KOPT-K1 (cell line): ENCODE data around the gene COX15.
"Not testable (repeated sequence)": the region's sequence is repeated elsewhere in the genome, so short reads cannot be mapped to it uniquely, and the experiment has no call there.

Source experiments
- H3K27ac ChIP-seq: fragments of 200-600 bp; sonication (generic); 2 replicates; pipeline ENCODE4 v1.5.1; 2016; ENCODE audit warnings: antibody characterized with exemption, mild to moderate bottlenecking, low read depth, low read length; ENCODE audit not compliant: poor library complexity, severe bottlenecking
- H3K36me3 ChIP-seq: fragments of 200-600 bp; sonication (generic); 2 replicates; pipeline ENCODE4 v1.5.1; 2017; ENCODE audit warnings: antibody characterized with exemption, mild to moderate bottlenecking, low read length, moderate library complexity; ENCODE audit not compliant: insufficient read depth
- H3K9me3 ChIP-seq: fragments of 200-600 bp; sonication (generic); 2 replicates; pipeline ENCODE4 v1.5.1; 2017; ENCODE audit warnings: antibody characterized with exemption, low read length, mild to moderate bottlenecking; ENCODE audit not compliant: insufficient read depth, poor library complexity, severe bottlenecking

The COX15 gene

GRCh38 chr10:99754670-99755069 lies 22.7 kb upstream of the COX15 start:
- peaks cover 98% of the 10 kb centered on the region for H3K36me3 ChIP-seq
- no peak overlapping the region for H3K27ac ChIP-seq
- no peaks in the 10 kb centered on the region for H3K9me3 ChIP-seq

DNA sequence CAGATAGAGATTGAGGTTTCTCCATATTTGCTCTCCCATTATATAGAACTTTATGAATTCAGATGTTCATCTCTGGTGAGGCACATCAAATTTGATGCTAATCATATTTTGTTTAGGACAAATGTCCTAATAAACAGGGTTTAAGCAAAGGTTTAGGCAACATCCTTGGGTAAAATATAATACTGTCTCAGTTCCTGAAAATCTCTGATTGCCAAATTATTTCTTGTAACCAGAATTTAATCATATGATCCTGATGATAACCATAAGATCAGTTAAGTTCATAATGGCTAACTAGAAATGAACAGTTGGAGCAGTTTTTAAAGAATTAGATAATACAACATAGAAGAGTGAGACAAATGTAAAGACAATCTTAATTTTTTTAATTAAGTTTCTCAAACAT lies 18.7 kb upstream of the COX15 start:
- Histone ChIP-seq H3K27ac (no peak overlapping the region), H3K9me3 (no peaks in the 10 kb centered on the region), H3K36me3 (peaks cover 96% of the 10 kb centered on the region)

DNA sequence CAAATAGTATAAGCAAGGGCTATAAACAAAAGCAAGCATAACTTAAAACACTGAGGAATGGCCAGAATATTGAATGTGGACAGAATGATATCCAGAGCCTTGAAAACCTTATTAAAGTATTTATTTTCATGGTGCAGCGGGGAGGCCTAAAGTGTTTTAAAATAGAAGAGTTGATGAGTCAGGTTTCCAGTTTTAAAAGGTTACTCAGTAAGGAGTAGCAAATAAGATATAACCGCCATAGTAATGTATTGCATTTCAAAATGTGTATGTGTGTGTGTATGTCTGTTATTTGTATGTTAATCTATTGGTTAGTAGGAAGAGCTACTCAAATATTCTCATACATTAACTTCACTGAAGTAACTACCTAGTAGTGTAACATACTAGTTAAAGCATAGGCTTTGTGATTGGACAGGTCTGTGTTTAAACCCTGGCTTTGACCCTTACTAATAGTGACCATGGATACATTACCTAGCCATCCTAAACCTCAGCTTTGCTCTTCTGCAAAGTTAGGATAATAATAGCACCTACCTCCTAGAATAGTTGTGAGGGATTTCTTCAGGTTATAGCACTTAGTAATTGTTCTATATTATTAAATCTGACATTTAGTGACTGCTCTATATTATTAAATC lies 17.0 kb upstream of the COX15 start:
- Histone ChIP-seq H3K36me3 (peaks cover 96% of the 10 kb centered on the region), H3K27ac (no peak overlapping the region), H3K9me3 (no peaks in the 10 kb centered on the region)

DNA sequence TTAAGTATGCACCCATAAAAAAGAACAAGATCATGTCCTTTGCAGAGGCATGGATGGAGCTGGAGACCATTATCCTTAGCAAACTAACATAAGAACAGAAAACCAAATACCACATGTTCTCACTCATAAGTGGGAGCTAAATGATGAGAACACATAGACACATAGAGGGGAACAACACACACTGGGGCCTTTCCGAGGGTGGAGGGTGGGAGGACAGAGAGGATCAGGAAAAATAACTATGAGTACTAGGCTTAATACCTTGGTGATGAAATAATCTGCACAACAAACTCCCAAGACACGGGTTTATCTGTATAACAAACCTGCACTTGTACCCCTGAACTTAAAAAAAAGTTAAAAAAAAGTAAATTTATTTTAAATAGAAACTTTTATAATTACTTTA lies 14.2 kb upstream of the COX15 start:
- H3K27ac ChIP-seq, H3K9me3 ChIP-seq: not testable (repeated sequence)
- peaks cover 98% of the 10 kb centered on the region for H3K36me3 ChIP-seq

GRCh38 chr10:99743841-99744240 lies 11.9 kb upstream of the COX15 start:
- Histone ChIP-seq H3K36me3 (peaks cover 98% of the 10 kb centered on the region), H3K9me3 (peaks cover 28% of the 10 kb centered on the region), H3K27ac (no peak overlapping the region)

GRCh38 chr10:99742701-99743100 lies 10.8 kb upstream of the COX15 start:
- H3K9me3 ChIP-seq = peaks cover 28% of the 10 kb centered on the region
- peaks cover 98% of the 10 kb centered on the region for H3K36me3 ChIP-seq
- H3K27ac ChIP-seq = no peak overlapping the region

DNA sequence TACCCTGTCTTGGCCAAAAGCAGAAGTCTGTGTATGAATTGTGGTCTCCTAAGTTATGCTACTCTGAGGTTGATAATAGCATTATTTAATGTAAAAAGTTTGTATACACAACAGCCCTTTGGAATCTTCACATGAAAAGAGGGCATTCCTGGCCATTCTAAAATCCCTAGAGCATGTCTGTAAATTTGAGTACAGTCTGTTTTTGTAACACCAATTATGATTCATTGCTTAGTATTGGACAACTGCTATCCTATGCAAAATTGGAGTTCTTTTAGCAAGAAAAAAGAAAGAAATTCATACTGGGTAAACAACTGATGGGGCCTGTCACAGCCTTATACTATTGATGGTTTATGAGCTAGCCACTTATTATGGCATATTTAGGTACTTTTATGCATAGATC lies 10.3 kb upstream of the COX15 start:
- H3K36me3 ChIP-seq = peaks cover 98% of the 10 kb centered on the region
- peaks cover 28% of the 10 kb centered on the region for H3K9me3 ChIP-seq
- no peak overlapping the region for H3K27ac ChIP-seq

GRCh38 chr10:99740933-99741559 lies 9.1 kb upstream of the COX15 start:
- H3K36me3 ChIP-seq = peaks cover 100% of the 10 kb centered on the region
- no peak overlapping the region for H3K27ac ChIP-seq
- H3K9me3 ChIP-seq = peaks cover 28% of the 10 kb centered on the region

GRCh38 chr10:99740260-99740659 lies 8.3 kb upstream of the COX15 start:
- Histone ChIP-seq H3K36me3 (peaks cover 98% of the 10 kb centered on the region), H3K9me3 (peaks cover 28% of the 10 kb centered on the region), H3K27ac (no peak overlapping the region)

DNA sequence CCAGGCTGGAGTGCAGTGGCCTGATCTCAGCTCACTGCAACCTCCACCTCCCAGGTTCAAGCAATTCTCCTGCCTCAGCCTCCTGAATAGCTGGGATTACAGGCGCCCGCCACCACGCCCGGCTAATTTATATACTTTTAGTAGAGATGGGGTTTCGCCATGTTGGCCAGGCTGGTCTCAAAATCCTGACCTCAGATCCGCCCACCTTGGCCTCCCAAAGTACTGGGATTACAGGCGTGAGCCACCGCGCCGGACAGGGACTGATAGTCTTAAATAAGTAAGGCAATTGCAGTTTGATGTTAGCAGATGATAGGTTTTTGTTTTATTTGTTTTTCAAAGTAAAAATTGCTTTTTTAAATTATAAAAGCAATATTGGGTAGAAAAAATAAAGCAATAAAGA lies 2.2 kb upstream of the COX15 start:
- not testable (repeated sequence) for H3K27ac ChIP-seq, H3K9me3 ChIP-seq
- H3K36me3 ChIP-seq = peaks cover 37% of the 10 kb centered on the region

DNA sequence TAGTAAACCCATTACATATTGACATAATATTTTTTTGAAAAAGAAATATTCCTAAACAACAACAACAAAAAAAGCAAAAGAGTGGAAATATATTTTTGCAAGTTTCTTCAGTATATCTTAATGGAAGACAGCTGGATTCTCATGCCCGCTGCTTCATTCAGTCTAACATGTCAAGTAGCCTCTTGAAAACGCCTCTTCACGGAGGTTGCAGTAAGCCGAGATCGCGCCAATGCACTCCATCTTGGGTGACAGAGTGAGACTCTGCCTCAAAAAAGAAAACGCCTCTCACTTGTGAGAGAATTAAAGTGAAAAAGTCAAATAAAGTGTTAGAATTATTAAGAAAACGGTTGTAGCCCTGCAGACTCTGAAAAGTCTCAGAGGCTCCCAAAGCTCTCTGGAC lies 1.4 kb upstream of the COX15 start:
- Histone ChIP-seq H3K9me3 (no peaks in the 10 kb centered on the region), H3K36me3 (peaks cover 33% of the 10 kb centered on the region), H3K27ac (no peak overlapping the region)

DNA sequence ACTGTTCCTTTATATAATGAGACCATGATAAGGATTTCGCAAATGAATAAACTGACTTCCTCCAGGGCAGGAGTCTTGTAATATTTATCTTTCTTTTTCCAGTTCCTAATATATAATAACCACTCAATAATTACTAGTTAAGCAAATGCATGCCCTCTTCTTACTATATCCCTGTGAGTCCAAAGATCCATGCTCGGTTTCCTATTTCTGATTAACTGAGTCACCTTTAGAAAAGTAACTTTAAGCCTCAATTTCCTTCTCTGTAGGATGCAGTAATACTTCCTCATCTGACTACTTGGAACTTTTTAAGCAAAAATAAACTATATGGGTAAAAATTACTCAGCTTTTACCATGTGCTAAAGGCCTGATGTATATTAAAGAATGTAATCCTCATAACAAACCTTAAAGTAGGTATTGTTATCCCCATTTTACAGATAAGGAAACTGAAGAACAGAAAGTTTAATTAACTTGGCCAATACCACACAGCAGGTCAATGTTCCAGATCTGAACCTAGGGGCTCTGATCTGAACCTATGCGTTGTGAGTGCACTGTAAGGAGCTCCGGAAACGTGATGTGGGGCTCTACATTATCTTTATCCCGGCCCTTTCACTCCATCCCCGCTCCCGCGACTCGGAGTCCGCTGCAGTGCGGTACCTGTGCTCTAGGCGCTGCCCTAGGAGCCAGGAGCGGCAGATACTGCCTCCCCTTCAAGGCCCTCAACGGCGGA lies 458 bp downstream of the COX15 start:
- H3K27ac ChIP-seq = peak overlapping the region; percentile 84
- no peaks in the 10 kb centered on the region for H3K9me3 ChIP-seq
- peaks cover 32% of the 10 kb centered on the region for H3K36me3 ChIP-seq

- no peaks in the 10 kb centered on the region for H3K9me3 ChIP-seq
Observed at GRCh38 chr10:99730026-99730425, 1.9 kb downstream of the COX15 start.

GRCh38 chr10:99720387-99720786 lies 11.5 kb downstream of the COX15 start:
- Histone ChIP-seq H3K36me3 (peaks cover 96% of the 10 kb centered on the region), H3K9me3 (no peaks in the 10 kb centered on the region), H3K27ac (no peak overlapping the region)

More at GRCh38 chr10:99730026-99730425, 1.9 kb downstream of the COX15 start:
- no peak overlapping the region for H3K27ac ChIP-seq
- peaks cover 36% of the 10 kb centered on the region for H3K36me3 ChIP-seq

GRCh38 chr10:99714446-99714845 lies 17.5 kb downstream of the COX15 start:
- H3K36me3 ChIP-seq = peaks cover 85% of the 10 kb centered on the region
- H3K9me3 ChIP-seq = no peaks in the 10 kb centered on the region
- no peak overlapping the region for H3K27ac ChIP-seq
